ENCODE results near the gene CLEC4M.
"Not testable (repeated sequence)": the region's sequence is repeated elsewhere in the genome, so short reads cannot be mapped to it uniquely, and the experiment has no call there.

CLEC4M gene

GRCh38 chr19:7778081-7778480, 15.0 kb downstream of the CLEC4M start:
- DNase-seq: no peak

GRCh38 chr19:7779631-7780486, 16.8 kb downstream of the CLEC4M start:
- DNase-seq: no peak

GRCh38 chr19:7781157-7781556, 18.1 kb downstream of the CLEC4M start:
- no peak for DNase-seq

GRCh38 chr19:7783991-7784423, 21.0 kb downstream of the CLEC4M start:
- no peak for DNase-seq

GRCh38 chr19:7784856-7785255, 21.8 kb downstream of the CLEC4M start:
- no peak for DNase-seq

GRCh38 chr19:7787141-7787540, 24.1 kb downstream of the CLEC4M start:
- no peak for DNase-seq

GRCh38 chr19:7787602-7788177, 24.6 kb downstream of the CLEC4M start:
- DNase-seq: no peak

GRCh38 chr19:7788178-7788932, 25.3 kb downstream of the CLEC4M start:
- no peak for DNase-seq

GRCh38 chr19:7788933-7789323, 25.9 kb downstream of the CLEC4M start:
- DNase-seq: no peak

GRCh38 chr19:7789447-7789846, 26.4 kb downstream of the CLEC4M start:
- no peak for DNase-seq

- DNase-seq: no peak
Observed at GRCh38 chr19:7790416-7790815, 27.4 kb downstream of the CLEC4M start.

- DNase-seq: no peak
Observed at GRCh38 chr19:7792281-7792680, 29.2 kb downstream of the CLEC4M start.

- not testable (repeated sequence) for DNase-seq
Observed at GRCh38 chr19:7792701-7793100, 29.7 kb downstream of the CLEC4M start.

GRCh38 chr19:7793493-7793892, 30.4 kb downstream of the CLEC4M start:
- no peak for DNase-seq

- peak; percentile 88 for DNase-seq
Observed at GRCh38 chr19:7795555-7796161, 32.6 kb downstream of the CLEC4M start.

GRCh38 chr19:7799640-7800355, 36.8 kb downstream of the CLEC4M start:
- DNase-seq: peak; percentile 83

- DNase-seq: no peak
Observed at GRCh38 chr19:7801020-7801570, 38.1 kb downstream of the CLEC4M start.

GRCh38 chr19:7806234-7806633, 43.2 kb downstream of the CLEC4M start:
- no peak for DNase-seq

GRCh38 chr19:7806876-7807275, 43.8 kb downstream of the CLEC4M start:
- no peak for DNase-seq

- DNase-seq: no peak
Observed at GRCh38 chr19:7808108-7808507, 45.1 kb downstream of the CLEC4M start.

- no peak for DNase-seq
Observed at GRCh38 chr19:7811989-7812388, 48.9 kb downstream of the CLEC4M start.

GRCh38 chr19:7815325-7815724, 52.3 kb downstream of the CLEC4M start:
- DNase-seq: no peak

All from COR-L47 (cell line).